ENCODE data around the gene FGD3.
"Not testable (repeated sequence)": the region's sequence is repeated elsewhere in the genome, so short reads cannot be mapped to it uniquely, and the experiment has no call there.

The FGD3 gene

GRCh38 chr9:93007529-93008058 lies 60.3 kb downstream of the FGD3 start:
- H3K4me1 ChIP-seq (ENCODE audit: control insufficient read depth in 2 of 2, insufficient read depth in 2 of 2, low read length in 2 of 2): peaks cover 5% of the 10 kb centered on the region in 2 donors
- no peak overlapping the region for H3K27ac ChIP-seq (ENCODE audit: low read depth in 2 of 2, low read length in 2 of 2)
- H3K36me3 ChIP-seq (ENCODE audit: control insufficient read depth in 2 of 2, insufficient read depth in 2 of 2, low read length in 2 of 2): peaks cover 5% of the 10 kb centered on the region in 2 donors
- H3K9ac ChIP-seq (ENCODE audit: low read depth in 1 of 2, low read length in 2 of 2): no peak overlapping the region
- H3K27me3 ChIP-seq (ENCODE audit: control insufficient read depth in 2 of 2, insufficient read depth in 2 of 2, low read length in 2 of 2): no peaks in the 10 kb centered on the region
- H3K4me3 ChIP-seq (ENCODE audit: low read length in 2 of 2): no peak overlapping the region
- H3K9me3 ChIP-seq (ENCODE audit: control insufficient read depth in 2 of 2, low read length in 2 of 2): no peaks in the 10 kb centered on the region

GRCh38 chr9:93008457-93008856 lies 61.1 kb downstream of the FGD3 start:
- no peak overlapping the region for H3K9ac ChIP-seq (ENCODE audit: low read depth in 1 of 2, low read length in 2 of 2)
- H3K36me3 ChIP-seq (ENCODE audit: control insufficient read depth in 2 of 2, insufficient read depth in 2 of 2, low read length in 2 of 2): peaks cover 5% of the 10 kb centered on the region in 2 donors
- H3K27ac ChIP-seq (ENCODE audit: low read depth in 2 of 2, low read length in 2 of 2): no peak overlapping the region
- peaks cover 0 to 2% of the 10 kb centered on the region in 2 donors for H3K27me3 ChIP-seq (ENCODE audit: control insufficient read depth in 2 of 2, insufficient read depth in 2 of 2, low read length in 2 of 2)
- H3K4me3 ChIP-seq (ENCODE audit: low read length in 2 of 2): no peak overlapping the region
- H3K4me1 ChIP-seq (ENCODE audit: control insufficient read depth in 2 of 2, insufficient read depth in 2 of 2, low read length in 2 of 2): peaks cover 4 to 5% of the 10 kb centered on the region in 2 donors
- no peaks in the 10 kb centered on the region for H3K9me3 ChIP-seq (ENCODE audit: control insufficient read depth in 2 of 2, low read length in 2 of 2)

- Histone ChIP-seq H3K27me3 (ENCODE audit: control insufficient read depth in 2 of 2, insufficient read depth in 2 of 2, low read length in 2 of 2) (peaks cover 0 to 2% of the 10 kb centered on the region in 2 donors), H3K36me3 (ENCODE audit: control insufficient read depth in 2 of 2, insufficient read depth in 2 of 2, low read length in 2 of 2) (peaks cover 5 to 9% of the 10 kb centered on the region in 2 donors), H3K27ac (ENCODE audit: low read depth in 2 of 2, low read length in 2 of 2) (no peak overlapping the region), H3K4me3 (ENCODE audit: low read length in 2 of 2) (no peak overlapping the region), H3K9me3 (ENCODE audit: control insufficient read depth in 2 of 2, low read length in 2 of 2) (no peaks in the 10 kb centered on the region), H3K4me1 (ENCODE audit: control insufficient read depth in 2 of 2, insufficient read depth in 2 of 2, low read length in 2 of 2) (no peaks in the 10 kb centered on the region), H3K9ac (ENCODE audit: low read depth in 1 of 2, low read length in 2 of 2) (no peak overlapping the region)
Measured at GRCh38 chr9:93009337-93010015, 62.2 kb downstream of the FGD3 start.

- peaks cover 5 to 9% of the 10 kb centered on the region in 2 donors for H3K36me3 ChIP-seq (ENCODE audit: control insufficient read depth in 2 of 2, insufficient read depth in 2 of 2, low read length in 2 of 2)
- no peak overlapping the region for H3K27ac ChIP-seq (ENCODE audit: low read depth in 2 of 2, low read length in 2 of 2)
- no peak overlapping the region for H3K4me3 ChIP-seq (ENCODE audit: low read length in 2 of 2)
- H3K9me3 ChIP-seq (ENCODE audit: control insufficient read depth in 2 of 2, low read length in 2 of 2): no peaks in the 10 kb centered on the region
- peaks cover 0 to 2% of the 10 kb centered on the region in 2 donors for H3K27me3 ChIP-seq (ENCODE audit: control insufficient read depth in 2 of 2, insufficient read depth in 2 of 2, low read length in 2 of 2)
- no peaks in the 10 kb centered on the region for H3K4me1 ChIP-seq (ENCODE audit: control insufficient read depth in 2 of 2, insufficient read depth in 2 of 2, low read length in 2 of 2)
- no peak overlapping the region for H3K9ac ChIP-seq (ENCODE audit: low read depth in 1 of 2, low read length in 2 of 2)
Measured at GRCh38 chr9:93010056-93010455, 62.7 kb downstream of the FGD3 start.

GRCh38 chr9:93010704-93011103 lies 63.4 kb downstream of the FGD3 start:
- no peak overlapping the region for H3K4me3 ChIP-seq (ENCODE audit: low read length in 2 of 2)
- H3K9me3 ChIP-seq (ENCODE audit: control insufficient read depth in 2 of 2, low read length in 2 of 2): no peaks in the 10 kb centered on the region
- no peaks in the 10 kb centered on the region for H3K4me1 ChIP-seq (ENCODE audit: control insufficient read depth in 2 of 2, insufficient read depth in 2 of 2, low read length in 2 of 2)
- H3K27ac ChIP-seq (ENCODE audit: low read depth in 2 of 2, low read length in 2 of 2): no peak overlapping the region
- H3K9ac ChIP-seq (ENCODE audit: low read depth in 1 of 2, low read length in 2 of 2): no peak overlapping the region
- peaks cover 5 to 9% of the 10 kb centered on the region in 2 donors for H3K36me3 ChIP-seq (ENCODE audit: control insufficient read depth in 2 of 2, insufficient read depth in 2 of 2, low read length in 2 of 2)
- H3K27me3 ChIP-seq (ENCODE audit: control insufficient read depth in 2 of 2, insufficient read depth in 2 of 2, low read length in 2 of 2): peaks cover 0 to 2% of the 10 kb centered on the region in 2 donors

GRCh38 chr9:93011114-93011513 lies 63.8 kb downstream of the FGD3 start:
- H3K36me3 ChIP-seq (ENCODE audit: control insufficient read depth in 2 of 2, insufficient read depth in 2 of 2, low read length in 2 of 2): peaks cover 5 to 6% of the 10 kb centered on the region in 2 donors
- no peak overlapping the region for H3K4me3 ChIP-seq (ENCODE audit: low read length in 2 of 2)
- H3K9ac ChIP-seq (ENCODE audit: low read depth in 1 of 2, low read length in 2 of 2): no peak overlapping the region
- peaks cover 0 to 2% of the 10 kb centered on the region in 2 donors for H3K27me3 ChIP-seq (ENCODE audit: control insufficient read depth in 2 of 2, insufficient read depth in 2 of 2, low read length in 2 of 2)
- H3K27ac ChIP-seq (ENCODE audit: low read depth in 2 of 2, low read length in 2 of 2): no peak overlapping the region
- H3K9me3 ChIP-seq (ENCODE audit: control insufficient read depth in 2 of 2, low read length in 2 of 2): no peaks in the 10 kb centered on the region
- H3K4me1 ChIP-seq (ENCODE audit: control insufficient read depth in 2 of 2, insufficient read depth in 2 of 2, low read length in 2 of 2): no peaks in the 10 kb centered on the region

- Histone ChIP-seq H3K4me1 (ENCODE audit: control insufficient read depth in 2 of 2, insufficient read depth in 2 of 2, low read length in 2 of 2) (no peaks in the 10 kb centered on the region), H3K4me3 (ENCODE audit: low read length in 2 of 2) (no peak overlapping the region), H3K9me3 (ENCODE audit: control insufficient read depth in 2 of 2, low read length in 2 of 2) (no peaks in the 10 kb centered on the region), H3K9ac (ENCODE audit: low read depth in 1 of 2, low read length in 2 of 2) (no peak overlapping the region), H3K27me3 (ENCODE audit: control insufficient read depth in 2 of 2, insufficient read depth in 2 of 2, low read length in 2 of 2) (peaks cover 0 to 2% of the 10 kb centered on the region in 2 donors), H3K27ac (ENCODE audit: low read depth in 2 of 2, low read length in 2 of 2) (no peak overlapping the region), H3K36me3 (ENCODE audit: control insufficient read depth in 2 of 2, insufficient read depth in 2 of 2, low read length in 2 of 2) (peaks cover 3 to 5% of the 10 kb centered on the region in 2 donors)
Measured at GRCh38 chr9:93012963-93013855, 65.9 kb downstream of the FGD3 start.

- H3K9me3 ChIP-seq (ENCODE audit: control insufficient read depth in 2 of 2, low read length in 2 of 2): no peaks in the 10 kb centered on the region
- H3K27ac ChIP-seq (ENCODE audit: low read depth in 2 of 2, low read length in 2 of 2): no peak overlapping the region
- no peak overlapping the region for H3K9ac ChIP-seq (ENCODE audit: low read depth in 1 of 2, low read length in 2 of 2)
- no peaks in the 10 kb centered on the region for H3K4me1 ChIP-seq (ENCODE audit: control insufficient read depth in 2 of 2, insufficient read depth in 2 of 2, low read length in 2 of 2)
- peaks cover 0 to 3% of the 10 kb centered on the region in 2 donors for H3K36me3 ChIP-seq (ENCODE audit: control insufficient read depth in 2 of 2, insufficient read depth in 2 of 2, low read length in 2 of 2)
- H3K4me3 ChIP-seq (ENCODE audit: low read length in 2 of 2): no peak overlapping the region
- H3K27me3 ChIP-seq (ENCODE audit: control insufficient read depth in 2 of 2, insufficient read depth in 2 of 2, low read length in 2 of 2): peaks cover 0 to 2% of the 10 kb centered on the region in 2 donors
Measured at GRCh38 chr9:93013856-93014582, 66.7 kb downstream of the FGD3 start.

- not testable (repeated sequence) for H3K36me3 ChIP-seq (ENCODE audit: control insufficient read depth in 2 of 2, insufficient read depth in 2 of 2, low read length in 2 of 2); H3K9me3 ChIP-seq (ENCODE audit: control insufficient read depth in 2 of 2, low read length in 2 of 2); H3K27ac ChIP-seq (ENCODE audit: low read depth in 2 of 2, low read length in 2 of 2); H3K4me3 ChIP-seq (ENCODE audit: low read length in 2 of 2); H3K9ac ChIP-seq (ENCODE audit: low read depth in 1 of 2, low read length in 2 of 2); H3K27me3 ChIP-seq (ENCODE audit: control insufficient read depth in 2 of 2, insufficient read depth in 2 of 2, low read length in 2 of 2); H3K4me1 ChIP-seq (ENCODE audit: control insufficient read depth in 2 of 2, insufficient read depth in 2 of 2, low read length in 2 of 2)
Measured at GRCh38 chr9:93015190-93015589, 67.9 kb downstream of the FGD3 start.
